B cell (primary cell): ENCODE data around the gene BEND5. TPM values are rescaled to one million over a fixed set of nuclear protein-coding genes. Genes with fewer than 3 reads are reported as not detected.

Experiments used
- ATAC-seq: fragments of 200-7000 bp; cut with Tn5 transposase; one replicate; pipeline ENCODE4 v1.10.0; 2021; ENCODE audit warnings: low read depth, mild to moderate bottlenecking, moderate number of reproducible peaks, moderate library complexity
- CTCF ChIA-PET: fragments of 350-600 bp; sonication (Branson Sonifier 250); formaldehyde crosslinking; loops from one replicate; lab custom pipeline; 2021; ENCODE audit warnings: antibody characterized with exemption, inconsistent platforms; lab: Charles Lee
- POLR2A ChIA-PET: fragments of 350-600 bp; sonication (Branson Sonifier 250); formaldehyde crosslinking; loops from one replicate; lab custom pipeline; 2021; ENCODE audit warnings: antibody characterized with exemption; lab: Charles Lee
- DNase-seq: peaks from one replicate; pipeline ENCODE4 v3.0.0; 2013
- H2AFZ ChIP-seq: 2 replicates; pipeline ENCODE4 v1.6.1; 2012; ENCODE audit warnings: mild to moderate bottlenecking, low read depth, low read length; ENCODE audit not compliant: insufficient read depth, poor library complexity, severe bottlenecking
- H3K27ac ChIP-seq, 2 donors: 1 replicate in 1 of 2; 2 replicates in 1 of 2; pipeline ENCODE4 v1.5.1; 2012 to 2013; ENCODE audit warnings: low read length in 2 of 2, mild to moderate bottlenecking in 2 of 2, moderate library complexity in 1 of 2
- H3K27me3 ChIP-seq, 4 experiments: fragments of 200-600 bp in 1 of 4; sonication (generic) in 1 of 4; replicated peaks in 1 of 4; 1 replicate in 2 of 4; 2 replicates in 2 of 4; pipeline versions ENCODE4 v1.6.1 to v1.7.0; 2013 to 2016; ENCODE audit warnings: low read length in 3 of 4, mild to moderate bottlenecking in 2 of 4, mixed read lengths in 1 of 4, moderate library complexity in 1 of 4; ENCODE audit not compliant: insufficient read depth in 4 of 4, control insufficient read depth in 3 of 4; ENCODE audit errors: control extremely low read depth in 1 of 4
- H3K36me3 ChIP-seq, 2 experiments: replicated peaks in 1 of 2; 1 replicate in 1 of 2; 2 replicates in 1 of 2; pipeline versions ENCODE4 v1.6.1 to v1.7.1; 2013; ENCODE audit warnings: low read length in 1 of 2; ENCODE audit not compliant: insufficient read depth in 2 of 2, control insufficient read depth in 1 of 2; ENCODE audit errors: control extremely low read depth in 1 of 2, extremely low read depth in 1 of 2
- H3K4me1 ChIP-seq, 2 donors: fragments of 200-600 bp in 1 of 2; sonication (generic) in 1 of 2; 1 replicate in 1 of 2; 2 replicates in 1 of 2; pipeline versions ENCODE4 v1.5.1 to v1.6.1; 2013 to 2017; ENCODE audit warnings: low read length in 2 of 2; ENCODE audit not compliant: control insufficient read depth in 2 of 2, insufficient read depth in 2 of 2
- H3K4me2 ChIP-seq: replicated peaks from 2 replicates; pipeline ENCODE3; 2012; ENCODE audit warnings: mild to moderate bottlenecking, low read depth, low read length; ENCODE audit not compliant: poor library complexity, severe bottlenecking
- H3K4me3 ChIP-seq, 5 experiments: fragments of 200-600 bp in 1 of 5; sonication (generic) in 1 of 5; 1 replicate in 3 of 5; 2 replicates in 2 of 5; pipeline versions ENCODE4 v1.5.1 to v1.7.0; 2011 to 2016; ENCODE audit warnings: low read length in 4 of 5, mild to moderate bottlenecking in 4 of 5, low read depth in 2 of 5, control low read depth in 1 of 5, moderate library complexity in 1 of 5; ENCODE audit not compliant: insufficient read depth in 1 of 5; ENCODE audit errors: control extremely low read depth in 1 of 5, extremely low read depth in 1 of 5
- H3K79me2 ChIP-seq: fragments of 200-600 bp; sonication (generic); one replicate; pipeline ENCODE4 v1.6.0; 2016; ENCODE audit warnings: low read length; ENCODE audit not compliant: control insufficient read depth, insufficient read depth
- H3K9ac ChIP-seq: fragments of 200-600 bp; sonication (generic); 2 replicates; pipeline ENCODE4 v1.6.1; 2017; ENCODE audit warnings: mild to moderate bottlenecking, low read length, moderate library complexity
- H3K9me3 ChIP-seq, 3 donors: one replicate each; pipeline versions ENCODE4 v1.6.1 to v1.7.1; 2013; ENCODE audit warnings: low read length in 2 of 3; ENCODE audit not compliant: control insufficient read depth in 2 of 3, insufficient read depth in 1 of 3; ENCODE audit errors: control extremely low read depth in 1 of 3
- H4K20me1 ChIP-seq: 2 replicates; pipeline ENCODE4 v1.6.0; 2012; ENCODE audit warnings: mild to moderate bottlenecking, low read length; ENCODE audit not compliant: insufficient read depth, control insufficient read depth, poor library complexity, severe bottlenecking
- H3K27ac Mint-ChIP-seq: one replicate; pipeline ENCODE4 v1.8.0; 2021; ENCODE audit warnings: mixed read lengths
- H3K27me3 Mint-ChIP-seq: one replicate; pipeline ENCODE4 v1.8.0; 2021; ENCODE audit warnings: mixed read lengths
- H3K4me1 Mint-ChIP-seq: one replicate; pipeline ENCODE4 v1.8.0; 2021; ENCODE audit warnings: mixed read lengths
- H3K4me3 Mint-ChIP-seq: one replicate; pipeline ENCODE4 v1.8.0; 2021; ENCODE audit warnings: mixed read lengths
- H3K9me3 Mint-ChIP-seq: one replicate; pipeline ENCODE4 v1.8.0; 2022; ENCODE audit warnings: mixed read lengths; ENCODE audit not compliant: insufficient read depth
- CTCF ChIP-seq: fragments of 200-600 bp; IDR thresholded peaks from one replicate; pipeline ENCODE4 v1.8.0; 2022; ENCODE audit warnings: antibody characterized with exemption, mild to moderate bottlenecking
- EZH2 ChIP-seq: IDR thresholded peaks from 2 replicates; pipeline ENCODE4 v1.6.1; 2012; ENCODE audit warnings: borderline replicate concordance, low read depth, mild to moderate bottlenecking, moderate library complexity, low read length; ENCODE audit not compliant: insufficient read depth, poor library complexity, severe bottlenecking
- WGBS: methylation state at CpG from one replicate; pipeline ENCODE4 v1.1.5; 2013; ENCODE audit warnings: missing lambda C conversion rate; ENCODE audit not compliant: insufficient coverage; 5-methylcytosine and 5-hydroxymethylcytosine counted together
- intact Hi-C: fragments of 100-400 bp; cut with micrococcal nuclease; formaldehyde crosslinking; loops from one replicate; pipeline ENCODE4 v1.10.0; 2022
- polyA plus RNA-seq: library from polyadenylated mRNA; depleted of rRNA; stranded (reverse); fragments of >200 nt; gene quantifications from 2 replicates; pipeline ENCODE4 v1.2.3, GENCODE V29; 2012
- total RNA-seq, 2 donors: library from RNA; stranded (reverse); fragments of 120-200 nt in 1 of 2; gene quantifications; 1 replicate in 1 of 2; 2 replicates in 1 of 2; pipeline versions ENCODE4 v1.2.3 to v1.2.4, GENCODE V29; 2013 to 2022

Gene BEND5
- total and polyA plus RNA-seq, 2 donors (not counting 1 experiment from before 2014, with no cell fraction given) = 19.5 to 19.7 TPM

- TF ChIP-seq EZH2 (no peak), CTCF (no peak)
- Histone ChIP-seq H3K4me1 (peaks cover 8 to 13% of the 10 kb centered on the region in 2 donors), H3K9ac (no peak overlapping the region), H3K9me3 (no peaks in the 10 kb centered on the region), H4K20me1 (no peaks in the 10 kb centered on the region), H2AFZ (no peak overlapping the region), H3K27me3 (no peaks in the 10 kb centered on the region), H3K27ac (no peak overlapping the region), H3K4me2 (no peak overlapping the region), H3K4me3 (no peak overlapping the region), H3K79me2 (no peaks in the 10 kb centered on the region), H3K36me3 (no peaks in the 10 kb centered on the region)
- DNase-seq (no peak), ATAC-seq (no peak)
- Mint-ChIP-seq H3K4me3 (no peak overlapping the region), H3K9me3 (no peaks in the 10 kb centered on the region), H3K27me3 (no peaks in the 10 kb centered on the region), H3K4me1 (peaks cover 19% of the 10 kb centered on the region), H3K27ac (no peak overlapping the region)
- CTCF ChIA-PET = interaction anchor here (1.2 kb wide), 1 partner anchor 133 kb away, joined by 5 read pairs; no protein-coding TSS in a partner anchor
- POLR2A ChIA-PET = interaction anchor here (0.6 kb wide), 1 partner anchor 14 kb away, joined by 4 read pairs; no protein-coding TSS in a partner anchor
- intact Hi-C loops = no loop called here
- 90% methylated on average over 3 of the region's 4 CpGs for WGBS
Observed at GRCh38 chr1:48810740-48811139, 34.0 kb upstream of the BEND5 start.

GRCh38 chr1:48808496-48808895, 31.8 kb upstream of the BEND5 start:
- Mint-ChIP-seq H3K4me1 (peaks cover 20% of the 10 kb centered on the region), H3K27me3 (no peaks in the 10 kb centered on the region), H3K27ac (no peak overlapping the region), H3K4me3 (no peak overlapping the region), H3K9me3 (no peaks in the 10 kb centered on the region)
- Histone ChIP-seq H3K36me3 (no peaks in the 10 kb centered on the region), H3K79me2 (no peaks in the 10 kb centered on the region), H3K9ac (no peak overlapping the region), H3K27ac (no peak overlapping the region), H3K27me3 (no peaks in the 10 kb centered on the region), H2AFZ (no peak overlapping the region), H3K9me3 (no peaks in the 10 kb centered on the region), H3K4me2 (no peak overlapping the region), H3K4me1 (peaks cover 11 to 13% of the 10 kb centered on the region in 2 donors), H3K4me3 (no peak overlapping the region), H4K20me1 (no peaks in the 10 kb centered on the region)
- TF ChIP-seq EZH2 (no peak), CTCF (no peak)
- POLR2A ChIA-PET = no interaction called here
- DNase-seq (no peak), ATAC-seq (no peak)
- WGBS = 46% methylated on average over 3 of the region's 3 CpGs
- CTCF ChIA-PET = interaction anchor here (1.4 to 4.3 kb wide), 2 partner anchors 9 to 11 kb away, joined by 4 to 21 read pairs; no protein-coding TSS in a partner anchor
- intact Hi-C loops = no loop called here
